D721Med (cell line): ENCODE measurements around the gene FRRS1.

ENCODE experiments used
- DNase-seq: peaks from one replicate; pipeline ENCODE4 v3.0.0; 2011; ENCODE audit warnings: low spot score; ENCODE audit not compliant: insufficient read length
- FAIRE-seq: peaks from 2 replicates; lab custom pipeline; 2011; peaks lifted over from hg19 to GRCh38; lab: Jason Lieb, UNC
- CTCF ChIP-seq: IDR thresholded peaks from 2 replicates; pipeline ENCODE4 v1.5.1; 2012; ENCODE audit warnings: mild to moderate bottlenecking, control low read depth; ENCODE audit not compliant: insufficient read depth; ENCODE audit errors: missing control alignments

FRRS1 gene

DNA sequence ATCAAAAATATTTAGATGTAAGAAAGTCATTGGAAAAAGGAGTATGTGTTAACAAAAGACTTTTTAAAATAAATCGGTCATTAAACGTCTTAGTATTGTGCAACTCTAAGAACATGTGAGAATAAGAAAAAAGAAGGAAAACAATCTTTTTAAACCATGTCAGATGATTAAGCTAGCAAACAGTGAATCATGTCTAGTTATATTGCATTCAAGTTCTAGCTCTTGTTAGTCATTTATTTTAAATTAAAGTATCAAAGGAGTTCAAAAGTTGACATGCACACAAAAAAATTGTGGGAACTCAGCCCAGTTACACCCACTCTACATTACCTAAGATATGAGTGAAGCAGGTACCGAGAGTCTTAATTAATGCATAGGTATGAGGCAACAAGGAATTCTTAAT, 9.8 kb downstream of the FRRS1 start:
- FAIRE-seq (peak; percentile 32), DNase-seq (no peak)
- no peak for TF ChIP-seq CTCF

- FAIRE-seq (no peak), DNase-seq (no peak)
- TF ChIP-seq CTCF = no peak
Measured at GRCh38 chr1:99755664-99756063, 10.8 kb downstream of the FRRS1 start.

DNA sequence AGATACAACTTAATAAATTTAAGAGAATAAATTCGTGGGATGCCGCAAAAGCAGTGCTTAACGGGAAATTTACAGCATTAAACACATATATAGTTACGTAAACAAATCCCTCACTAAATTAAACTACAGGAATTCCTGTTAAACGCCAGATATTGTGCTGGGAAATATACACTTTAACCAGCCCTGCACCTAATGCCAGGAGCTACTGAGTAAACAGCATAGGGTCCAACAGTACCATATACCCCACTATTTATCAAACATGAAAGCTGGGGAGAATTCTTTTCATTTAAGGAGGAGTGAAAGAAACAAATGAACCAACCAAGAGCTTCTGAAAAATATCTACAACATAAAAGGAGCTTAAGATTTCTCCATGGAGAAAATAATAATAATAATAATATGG, 11.7 kb downstream of the FRRS1 start:
- FAIRE-seq = no peak
- TF ChIP-seq CTCF = no peak
- no peak for DNase-seq

DNA sequence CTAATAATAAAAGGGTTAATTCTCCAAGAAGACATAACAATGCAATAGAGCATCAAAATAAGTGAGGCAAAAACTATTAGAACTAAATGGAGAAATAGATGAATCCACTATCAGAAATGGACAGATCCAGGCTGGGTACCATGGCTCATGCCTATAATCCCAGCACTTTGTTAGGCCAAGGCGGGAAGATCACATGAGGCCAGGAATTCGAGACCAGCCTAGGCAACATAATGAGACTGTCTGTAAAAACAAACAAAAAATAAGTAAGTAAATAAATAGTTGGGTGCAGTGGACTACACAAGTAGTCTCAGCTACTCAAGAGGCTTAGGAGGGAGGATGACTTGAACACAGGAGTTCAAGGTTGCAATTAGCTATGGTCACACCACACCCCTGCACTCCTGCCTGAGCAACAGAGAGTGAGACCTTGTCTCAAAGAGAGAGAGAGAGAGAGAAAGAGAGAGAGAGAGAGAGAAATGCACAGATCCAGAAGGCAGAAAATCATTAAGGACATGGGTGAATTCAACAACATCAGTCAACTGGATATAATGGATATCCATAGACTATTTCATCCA, 12.3 kb downstream of the FRRS1 start:
- FAIRE-seq = no peak
- no peak for DNase-seq
- no peak for TF ChIP-seq CTCF

DNA sequence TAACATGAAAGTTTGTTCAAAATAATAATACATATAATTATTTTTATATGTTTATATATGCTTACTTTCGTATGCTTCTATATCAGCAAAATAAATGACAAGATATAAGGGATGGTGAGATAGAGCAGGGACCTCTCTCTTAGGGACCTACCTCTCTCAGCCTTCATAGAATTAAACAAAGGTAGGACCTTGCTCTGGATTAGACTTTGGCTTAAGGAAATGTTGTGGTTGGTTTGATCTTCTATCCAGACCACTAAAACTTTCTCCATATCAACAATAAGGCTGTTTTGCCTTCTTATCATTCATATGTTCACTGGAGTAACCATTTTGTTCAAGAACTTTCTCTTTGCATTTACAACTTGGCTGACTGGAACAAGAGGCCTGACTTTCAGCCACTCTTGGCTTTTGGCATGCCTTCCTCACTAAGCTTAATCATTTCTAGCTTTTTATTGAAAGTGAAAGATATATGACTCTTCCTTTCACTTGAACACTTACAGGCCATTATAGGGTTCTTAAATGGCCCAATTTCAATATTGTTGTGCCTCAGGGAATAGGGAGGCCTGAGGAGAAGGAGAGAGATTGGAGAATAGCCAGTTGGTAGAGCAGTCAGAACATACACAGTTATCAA, 14.4 kb downstream of the FRRS1 start:
- FAIRE-seq (no peak), DNase-seq (no peak)
- TF ChIP-seq CTCF = no peak

DNA sequence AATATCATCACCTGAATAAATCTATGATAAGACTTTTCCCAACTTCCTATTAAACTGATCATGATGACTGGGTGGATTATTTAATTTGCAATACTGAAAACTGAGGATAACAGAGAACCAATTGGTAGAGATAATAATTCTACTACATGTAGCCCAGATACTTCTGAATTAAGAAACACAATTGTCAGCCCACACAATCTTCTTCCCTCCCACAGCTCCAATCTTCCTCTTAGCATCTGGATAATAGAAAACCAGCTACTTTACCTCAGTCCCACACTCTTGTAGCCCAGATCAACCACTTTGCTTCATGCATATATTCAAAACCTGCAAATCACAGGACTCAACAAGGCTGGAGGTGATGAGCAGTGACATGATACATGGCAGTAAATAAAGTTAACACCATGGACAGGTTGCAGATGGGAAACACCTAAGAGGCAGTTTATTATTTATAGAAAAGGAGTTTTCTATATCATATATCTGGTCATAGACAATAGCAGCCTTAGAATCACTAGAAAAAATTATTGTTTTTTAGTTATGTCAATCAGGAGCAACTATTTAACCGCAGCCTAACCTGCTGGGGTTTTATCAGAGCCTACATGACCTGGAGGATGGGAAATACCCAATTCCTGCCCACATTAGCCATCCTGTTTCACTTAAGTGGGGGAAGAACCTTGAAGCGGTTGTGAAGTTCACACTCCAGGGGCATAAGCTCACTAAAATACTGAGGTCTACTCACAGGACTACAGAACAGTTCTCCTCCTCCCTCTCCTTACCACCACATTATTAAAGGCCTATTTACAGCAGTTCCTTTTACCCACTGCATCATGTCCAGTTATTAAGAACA, 16.7 kb downstream of the FRRS1 start:
- TF ChIP-seq CTCF = no peak
- FAIRE-seq = no peak
- DNase-seq = no peak

DNA sequence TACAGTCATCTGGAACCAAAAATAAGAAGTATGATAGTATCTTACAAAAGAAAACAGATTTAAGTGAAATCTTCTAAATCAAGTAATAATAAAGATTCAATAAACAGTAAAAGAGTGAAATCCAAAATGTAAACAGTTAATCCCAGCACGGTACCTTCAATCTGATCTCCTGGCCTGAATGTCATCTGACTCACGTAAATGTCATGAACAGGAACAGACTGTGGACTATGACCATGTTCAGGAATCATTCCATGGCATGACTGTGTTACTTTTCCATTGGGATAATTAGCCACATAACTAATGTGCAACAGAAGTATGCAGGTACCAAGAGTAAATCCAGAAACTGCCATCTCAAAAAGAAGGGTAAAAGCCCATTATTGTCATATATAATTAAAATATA, 18.0 kb downstream of the FRRS1 start:
- FAIRE-seq = peak; percentile 11
- no peak for DNase-seq
- TF ChIP-seq CTCF = no peak
